Endothelial cell of umbilical vein (primary cell): Measurements from ENCODE around the gene ARID1B.

Experiments
- CTCF ChIP-seq, 2 donors: IDR thresholded peaks; 1 replicate in 1 of 2; 2 replicates in 1 of 2; pipeline ENCODE4 v1.5.1; 2011; ENCODE audit warnings: low read length in 2 of 2, mild to moderate bottlenecking in 2 of 2, moderate library complexity in 2 of 2, control low read depth in 1 of 2, inconsistent platforms in 1 of 2, low read depth in 1 of 2; ENCODE audit not compliant: insufficient read depth in 1 of 2; ENCODE audit errors: extremely low read depth in 1 of 2
- EZH2 ChIP-seq: IDR thresholded peaks from 2 replicates; pipeline ENCODE4 v1.6.1; 2012; ENCODE audit warnings: borderline replicate concordance, low read depth, mild to moderate bottlenecking, moderate library complexity, low read length, inconsistent platforms; ENCODE audit not compliant: severe bottlenecking
- JUN ChIP-seq: IDR thresholded peaks from 2 replicates; pipeline ENCODE4 v1.6.1; 2011; ENCODE audit warnings: borderline replicate concordance, low read depth; ENCODE audit not compliant: insufficient read length, insufficient read depth
- MYC ChIP-seq: IDR thresholded peaks from one replicate; pipeline ENCODE4 v1.6.1; 2011; ENCODE audit warnings: mild to moderate bottlenecking, low read depth, low read length

GRCh38 chr6:156776840-156777576 lies at the start of gene ARID1B:
- TF ChIP-seq CTCF (IDR thresholded peaks at IDR 0.05; ENCODE audit: extremely low read depth in 1 of 2, insufficient read depth in 1 of 2, low read depth in 1 of 2, low read length in 2 of 2) = no peak
- TF ChIP-seq MYC = no peak
- no peak for TF ChIP-seq EZH2
- TF ChIP-seq JUN = no peak
